KOPT-K1 (cell line): ENCODE data around the gene KCP.
A peak's percentile ranks its signal among the peaks of the same experiment; 100 is the strongest.

Experiments
- H3K27ac ChIP-seq: fragments of 200-600 bp; sonication (generic); 2 replicates; pipeline ENCODE4 v1.5.1; 2016; ENCODE audit warnings: antibody characterized with exemption, mild to moderate bottlenecking, low read depth, low read length; ENCODE audit not compliant: poor library complexity, severe bottlenecking
- H3K36me3 ChIP-seq: fragments of 200-600 bp; sonication (generic); 2 replicates; pipeline ENCODE4 v1.5.1; 2017; ENCODE audit warnings: antibody characterized with exemption, mild to moderate bottlenecking, low read length, moderate library complexity; ENCODE audit not compliant: insufficient read depth
- H3K9me3 ChIP-seq: fragments of 200-600 bp; sonication (generic); 2 replicates; pipeline ENCODE4 v1.5.1; 2017; ENCODE audit warnings: antibody characterized with exemption, low read length, mild to moderate bottlenecking; ENCODE audit not compliant: insufficient read depth, poor library complexity, severe bottlenecking

The KCP gene

GRCh38 chr7:128835231-128835751 lies 75.2 kb downstream of the KCP start:
- H3K36me3 ChIP-seq, result no peaks in the 10 kb centered on the region
- H3K9me3 ChIP-seq, result no peaks in the 10 kb centered on the region
- no peak overlapping the region for H3K27ac ChIP-seq

- no peak overlapping the region for H3K27ac ChIP-seq
- H3K36me3 ChIP-seq, result no peaks in the 10 kb centered on the region
- H3K9me3 ChIP-seq, result no peaks in the 10 kb centered on the region
Observed at GRCh38 chr7:128833946-128834325, 76.6 kb downstream of the KCP start.

GRCh38 chr7:128833148-128833945 lies 77.2 kb downstream of the KCP start:
- Histone ChIP-seq H3K27ac (no peak overlapping the region), H3K9me3 (no peaks in the 10 kb centered on the region), H3K36me3 (no peaks in the 10 kb centered on the region)

- Histone ChIP-seq H3K9me3 (no peaks in the 10 kb centered on the region), H3K27ac (no peak overlapping the region), H3K36me3 (no peaks in the 10 kb centered on the region)
Observed at GRCh38 chr7:128832880-128833147, 77.7 kb downstream of the KCP start.

- Histone ChIP-seq H3K36me3 (no peaks in the 10 kb centered on the region), H3K9me3 (no peaks in the 10 kb centered on the region), H3K27ac (peak overlapping the region; percentile 49)
Observed at GRCh38 chr7:128831994-128832879, 78.3 kb downstream of the KCP start.

GRCh38 chr7:128831178-128831993 lies 79.1 kb downstream of the KCP start:
- H3K27ac ChIP-seq, result peak overlapping the region; percentile 49
- no peaks in the 10 kb centered on the region for H3K36me3 ChIP-seq
- no peaks in the 10 kb centered on the region for H3K9me3 ChIP-seq

- peak within 1 kb of the TSS; percentile 49 for H3K27ac ChIP-seq
- no peaks in the 10 kb centered on the region for H3K36me3 ChIP-seq
- H3K9me3 ChIP-seq, result no peaks in the 10 kb centered on the region
Observed at GRCh38 chr7:128830231-128831177, 80.0 kb downstream of the KCP start, which contains the start of gene FLNC. Gene FLNC, plus strand, starts transcription at chr7:128830406. Its CDS starts 232 bp downstream, at chr7:128830638.

- Histone ChIP-seq H3K9me3 (no peaks in the 10 kb centered on the region), H3K27ac (no peak overlapping the region), H3K36me3 (no peaks in the 10 kb centered on the region)
Observed at GRCh38 chr7:128829391-128830166, 80.9 kb downstream of the KCP start.

- no peak overlapping the region for H3K27ac ChIP-seq
- H3K9me3 ChIP-seq, result no peaks in the 10 kb centered on the region
- H3K36me3 ChIP-seq, result no peaks in the 10 kb centered on the region
Observed at GRCh38 chr7:128827971-128828711, 82.4 kb downstream of the KCP start.

GRCh38 chr7:128827248-128827958 lies 83.1 kb downstream of the KCP start:
- no peaks in the 10 kb centered on the region for H3K36me3 ChIP-seq
- no peak overlapping the region for H3K27ac ChIP-seq
- H3K9me3 ChIP-seq, result no peaks in the 10 kb centered on the region

- Histone ChIP-seq H3K27ac (no peak overlapping the region), H3K9me3 (no peaks in the 10 kb centered on the region), H3K36me3 (no peaks in the 10 kb centered on the region)
Observed at GRCh38 chr7:128826916-128827247, 83.6 kb downstream of the KCP start.
